GM12801 (cell line): ENCODE measurements around the gene SIGLEC11.

Experiments used
- TF ChIP-seq, protein P1 (sequence below): IDR thresholded peaks from one replicate; pipeline ENCODE4 v1.5.1; 2011; ENCODE audit warnings: control low read depth; ENCODE audit not compliant: insufficient read length; ENCODE audit errors: extremely low read depth

Gene SIGLEC11

GRCh38 chr19:49908480-49909420 lies 52.2 kb downstream of the SIGLEC11 start:
- TF ChIP-seq, protein P1, sequence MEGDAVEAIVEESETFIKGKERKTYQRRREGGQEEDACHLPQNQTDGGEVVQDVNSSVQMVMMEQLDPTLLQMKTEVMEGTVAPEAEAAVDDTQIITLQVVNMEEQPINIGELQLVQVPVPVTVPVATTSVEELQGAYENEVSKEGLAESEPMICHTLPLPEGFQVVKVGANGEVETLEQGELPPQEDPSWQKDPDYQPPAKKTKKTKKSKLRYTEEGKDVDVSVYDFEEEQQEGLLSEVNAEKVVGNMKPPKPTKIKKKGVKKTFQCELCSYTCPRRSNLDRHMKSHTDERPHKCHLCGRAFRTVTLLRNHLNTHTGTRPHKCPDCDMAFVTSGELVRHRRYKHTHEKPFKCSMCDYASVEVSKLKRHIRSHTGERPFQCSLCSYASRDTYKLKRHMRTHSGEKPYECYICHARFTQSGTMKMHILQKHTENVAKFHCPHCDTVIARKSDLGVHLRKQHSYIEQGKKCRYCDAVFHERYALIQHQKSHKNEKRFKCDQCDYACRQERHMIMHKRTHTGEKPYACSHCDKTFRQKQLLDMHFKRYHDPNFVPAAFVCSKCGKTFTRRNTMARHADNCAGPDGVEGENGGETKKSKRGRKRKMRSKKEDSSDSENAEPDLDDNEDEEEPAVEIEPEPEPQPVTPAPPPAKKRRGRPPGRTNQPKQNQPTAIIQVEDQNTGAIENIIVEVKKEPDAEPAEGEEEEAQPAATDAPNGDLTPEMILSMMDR, result no peak

DNA sequence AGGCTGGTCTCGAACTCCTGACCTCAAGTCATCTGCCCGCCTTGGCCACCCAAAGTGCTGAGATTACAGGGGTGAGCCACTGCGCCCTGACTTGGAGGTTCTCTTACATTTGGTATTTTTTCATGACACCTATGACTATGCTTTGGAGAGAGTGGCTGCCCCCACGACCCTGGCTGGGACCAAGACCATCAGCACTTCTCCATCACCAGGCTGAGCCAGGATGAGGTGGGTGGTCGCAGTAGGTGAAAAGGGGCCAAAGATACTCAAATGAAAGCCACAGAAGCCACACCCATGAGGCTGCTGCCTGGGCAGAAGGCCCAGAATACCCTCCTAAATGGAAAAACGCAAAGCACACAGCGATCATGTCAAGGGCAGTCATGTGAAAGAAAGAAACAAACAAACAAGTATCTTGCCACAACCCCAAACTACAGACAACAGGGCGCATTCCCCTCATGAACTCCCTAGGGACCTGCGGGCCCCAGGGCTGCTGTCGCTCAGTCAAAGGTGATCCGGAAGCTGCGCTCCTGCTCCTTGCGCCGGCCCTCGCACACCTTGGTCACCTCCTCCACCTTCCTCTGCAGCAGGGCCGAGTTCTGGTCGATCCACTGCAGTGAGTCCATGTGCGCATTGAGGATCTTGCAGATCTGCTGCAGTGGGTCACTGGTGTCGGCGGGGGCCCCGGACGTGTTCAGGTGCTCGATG lies 53.1 kb downstream of the SIGLEC11 start:
- TF ChIP-seq, protein P1, result no peak

GRCh38 chr19:49906879-49907564 lies 54.0 kb downstream of the SIGLEC11 start:
- TF ChIP-seq, protein P1, result no peak

DNA sequence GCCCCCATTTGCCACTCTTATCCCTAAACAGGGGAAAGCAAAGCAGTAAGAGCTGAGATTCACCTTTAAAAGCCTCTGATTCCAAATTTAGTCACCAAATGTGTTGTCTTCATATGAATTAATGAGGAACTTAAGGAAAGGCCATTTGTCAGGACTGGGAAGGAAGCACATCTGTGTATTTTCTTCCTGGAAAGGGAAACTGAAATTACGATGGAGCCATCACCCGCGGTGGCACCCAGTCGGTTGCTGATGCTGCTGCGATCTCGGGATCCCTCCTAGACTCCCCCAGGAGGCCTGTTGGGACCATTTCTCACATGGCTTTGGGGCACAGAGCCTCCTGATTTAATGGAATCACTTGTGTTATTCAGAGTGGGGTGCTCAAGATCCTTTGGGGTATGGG lies 56.8 kb downstream of the SIGLEC11 start:
- TF ChIP-seq, protein P1, result no peak
